DMS114 treated with DMSO at 0.1 percent for 48 hours (cell line): Measurements from ENCODE around the gene LRP11.
"Not testable (repeated sequence)": the region's sequence is repeated elsewhere in the genome, so short reads cannot be mapped to it uniquely, and the experiment has no call there.

ENCODE experiments used
- DNase-seq: peaks from one replicate; lab custom pipeline; 2025; ENCODE audit not compliant: unreplicated experiment; lab: John Stamatoyannopoulos, UW

LRP11 gene

GRCh38 chr6:149898966-149899365 is 34.8 kb upstream of the LRP11 start:
- DNase-seq: no peak

GRCh38 chr6:149897855-149898744 is 33.9 kb upstream of the LRP11 start, which contains the start of gene RAET1E:
RAET1E (minus strand) TSS chr6:149898113; CDS start chr6:149890901, 7,212 bp downstream.
- no peak for DNase-seq

GRCh38 chr6:149897015-149897697 is 33.0 kb upstream of the LRP11 start:
- no peak for DNase-seq

DNA sequence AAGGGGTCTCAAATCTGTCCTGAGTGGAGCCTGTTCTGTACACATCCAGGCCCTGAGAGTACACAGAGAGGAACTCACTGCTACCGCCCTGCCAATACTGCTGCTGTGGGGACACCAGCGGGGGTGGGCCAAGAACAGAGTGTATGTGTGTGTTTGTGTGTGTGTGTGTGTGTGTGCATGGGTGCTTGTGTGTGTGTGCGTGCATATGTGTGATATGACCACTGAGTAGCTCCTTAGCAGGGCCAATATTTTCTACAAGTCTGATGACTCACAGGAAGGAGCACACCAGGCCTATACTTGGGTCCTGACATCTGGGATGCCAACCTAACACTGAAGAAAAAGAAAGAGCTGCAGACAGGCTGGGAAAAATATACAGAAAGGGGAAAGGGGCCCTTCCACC is 32.3 kb upstream of the LRP11 start:
- no peak for DNase-seq

GRCh38 chr6:149895833-149896271 is 31.7 kb upstream of the LRP11 start:
- DNase-seq: no peak

DNA sequence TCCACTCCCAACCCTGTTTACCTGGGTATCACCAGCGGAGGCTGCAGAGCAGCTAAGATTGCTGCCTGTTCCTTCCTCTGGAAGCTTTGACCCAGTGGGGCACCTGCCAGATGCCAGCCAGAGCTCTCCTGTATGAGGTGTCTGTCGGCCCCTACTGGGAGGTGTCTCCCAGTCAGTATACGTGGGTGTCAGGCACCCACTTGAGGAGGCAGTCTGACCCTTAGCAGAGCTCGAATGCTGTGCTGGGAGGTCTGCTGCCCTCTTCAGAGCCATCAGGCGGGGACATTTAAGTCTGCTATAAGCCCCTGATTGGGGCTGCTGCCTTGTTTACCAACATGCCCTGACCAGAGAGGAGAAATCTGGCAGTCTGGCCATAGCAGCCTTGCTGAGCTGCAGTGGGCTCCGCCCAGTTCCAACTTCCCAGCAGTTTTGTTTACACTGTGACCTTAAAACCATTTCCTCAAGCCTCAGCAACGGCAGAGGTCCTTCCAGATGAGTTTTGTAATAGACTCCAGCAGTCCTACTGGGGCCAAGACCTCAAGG is 31.0 kb upstream of the LRP11 start:
- DNase-seq: no peak

DNA sequence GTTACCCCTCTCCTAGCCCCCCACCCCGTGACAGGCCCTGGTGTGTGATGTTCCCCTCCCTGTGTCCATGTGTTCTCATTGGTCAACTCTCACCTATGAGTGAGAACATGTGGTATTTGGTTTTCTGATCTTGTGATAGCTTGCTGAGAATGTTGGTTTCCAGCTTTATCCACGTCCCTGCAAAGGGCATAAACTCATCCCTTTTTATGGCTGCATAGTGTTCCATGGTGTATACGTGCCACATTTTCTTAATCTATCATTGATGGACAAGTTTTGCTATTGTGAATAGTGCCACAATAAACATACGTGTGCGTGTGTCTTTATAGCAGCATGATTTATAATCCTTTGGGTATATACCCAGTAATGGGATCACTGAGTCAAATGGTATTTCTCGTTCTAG is 27.7 kb upstream of the LRP11 start:
- not testable (repeated sequence) for DNase-seq

DNA sequence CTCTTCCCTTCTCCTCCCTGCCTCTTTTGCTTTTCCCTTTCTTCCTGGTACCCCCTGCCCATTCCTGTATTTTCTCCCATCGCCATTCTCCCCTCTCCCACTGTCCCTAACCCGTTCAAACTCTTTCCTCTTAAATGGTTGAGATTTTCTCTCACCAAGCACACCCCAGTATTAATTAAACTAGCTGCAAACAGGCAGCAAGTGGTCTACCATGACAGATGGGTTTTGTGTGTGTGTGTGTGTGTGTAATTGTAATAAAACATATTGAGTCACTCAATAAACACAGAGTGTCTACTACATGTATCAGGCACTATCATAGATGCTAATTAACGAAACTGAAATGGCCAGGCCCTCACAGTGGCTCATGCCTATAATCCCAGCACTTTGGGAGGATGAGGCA is 27.1 kb upstream of the LRP11 start:
- no peak for DNase-seq

- no peak for DNase-seq
These were observed 26.5 kb upstream of the LRP11 start for GRCh38 chr6:149890629-149891045.

GRCh38 chr6:149889326-149889725 is 25.2 kb upstream of the LRP11 start:
- no peak for DNase-seq

- DNase-seq: no peak
These were observed 24.5 kb upstream of the LRP11 start for GRCh38 chr6:149888659-149889058.

DNA sequence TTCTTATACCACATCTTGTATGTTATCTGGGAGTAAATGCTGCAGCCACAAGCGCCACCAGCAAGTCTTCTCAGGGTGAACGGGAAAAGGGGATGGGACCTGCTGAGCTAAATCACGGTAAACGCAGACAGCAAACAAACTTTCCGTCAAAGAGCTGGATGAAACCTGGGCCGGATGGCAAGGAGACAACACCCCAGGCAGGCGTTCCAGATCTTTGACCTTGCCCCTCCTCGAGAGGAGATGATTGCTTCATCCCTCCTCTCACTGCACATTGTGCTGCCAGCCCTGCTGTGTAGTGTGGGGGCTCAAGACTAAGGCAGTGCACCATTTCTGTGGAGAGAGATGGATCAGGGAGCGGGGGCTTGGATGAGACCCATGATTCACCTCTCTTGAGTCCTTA is 23.9 kb upstream of the LRP11 start:
- DNase-seq: no peak

DNA sequence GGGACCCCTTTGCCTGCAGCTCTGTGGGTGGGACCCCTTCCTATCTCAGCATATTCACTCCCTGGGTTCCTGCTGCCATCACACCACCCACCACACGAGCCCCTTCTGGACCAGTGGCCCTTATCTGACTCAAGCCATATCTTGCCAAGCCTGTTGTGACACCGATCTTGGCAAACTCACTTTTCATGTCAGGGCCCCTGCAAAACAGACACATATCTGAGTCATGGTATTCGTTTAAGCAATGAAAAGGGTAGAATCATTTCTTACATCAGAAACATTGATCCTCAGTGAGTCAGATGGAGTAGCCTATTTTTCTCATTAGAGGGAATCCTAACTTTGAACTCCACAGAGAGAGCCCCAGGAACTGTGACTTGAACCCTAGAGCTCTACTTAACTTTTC is 23.2 kb upstream of the LRP11 start:
- DNase-seq: no peak

DNA sequence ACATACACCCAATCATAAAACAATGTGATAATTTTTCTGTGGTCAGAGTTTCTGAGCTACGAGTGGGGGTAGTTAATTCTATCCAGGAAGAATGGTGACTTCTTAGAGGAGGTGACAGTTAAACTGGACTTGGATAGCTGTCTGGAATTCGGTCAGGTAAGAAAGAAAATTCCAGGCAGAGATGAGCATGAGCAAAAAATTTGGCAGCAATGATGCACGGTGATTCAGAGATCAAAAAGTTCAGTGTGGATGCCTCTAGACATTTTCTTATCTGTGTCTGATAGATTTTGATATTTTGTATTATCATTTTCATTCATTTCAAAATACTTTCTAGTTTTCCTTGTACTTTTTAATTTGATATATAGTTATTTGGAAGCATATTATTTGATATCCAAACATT is 21.7 kb upstream of the LRP11 start:
- DNase-seq: no peak

GRCh38 chr6:149884617-149885016 is 20.5 kb upstream of the LRP11 start:
- no peak for DNase-seq

DNA sequence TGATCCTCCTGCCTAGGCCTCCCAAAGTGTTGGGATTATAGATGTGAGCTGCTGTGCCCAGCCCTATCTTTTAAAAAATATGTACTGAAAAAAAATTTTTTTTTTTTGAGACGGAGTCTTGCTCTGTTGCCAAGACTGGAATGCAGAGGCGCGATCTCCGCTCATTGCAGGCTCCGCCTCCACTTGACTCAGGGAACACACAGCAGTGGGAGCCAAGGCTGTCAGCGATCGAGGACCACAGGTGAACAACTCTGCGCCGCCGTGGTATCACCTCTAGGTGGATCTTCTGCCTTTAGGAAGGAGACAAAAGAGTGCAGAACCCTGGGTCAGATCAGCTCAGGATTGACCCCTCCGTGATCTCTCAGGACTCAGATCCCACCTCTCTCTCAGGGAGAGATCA is 20.1 kb upstream of the LRP11 start:
- DNase-seq: no peak

DNA sequence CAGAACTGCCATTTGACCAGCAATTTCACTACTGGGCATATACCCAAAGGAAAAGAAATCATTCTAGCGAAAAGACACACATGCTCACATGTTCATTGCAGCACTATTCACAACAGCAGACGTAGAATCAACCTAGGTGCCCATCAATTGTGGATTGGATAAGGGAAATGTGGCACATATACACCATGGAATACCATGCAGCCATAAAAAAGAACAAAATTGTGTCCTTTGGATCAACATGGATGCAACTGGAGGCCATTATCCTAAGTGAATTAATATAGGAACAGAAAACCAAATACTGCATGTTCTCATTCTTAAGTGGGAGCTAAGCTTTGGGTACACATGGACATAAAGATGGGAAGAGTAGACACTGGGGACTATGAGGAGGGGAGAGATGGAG is 17.7 kb upstream of the LRP11 start:
- no peak for DNase-seq

DNA sequence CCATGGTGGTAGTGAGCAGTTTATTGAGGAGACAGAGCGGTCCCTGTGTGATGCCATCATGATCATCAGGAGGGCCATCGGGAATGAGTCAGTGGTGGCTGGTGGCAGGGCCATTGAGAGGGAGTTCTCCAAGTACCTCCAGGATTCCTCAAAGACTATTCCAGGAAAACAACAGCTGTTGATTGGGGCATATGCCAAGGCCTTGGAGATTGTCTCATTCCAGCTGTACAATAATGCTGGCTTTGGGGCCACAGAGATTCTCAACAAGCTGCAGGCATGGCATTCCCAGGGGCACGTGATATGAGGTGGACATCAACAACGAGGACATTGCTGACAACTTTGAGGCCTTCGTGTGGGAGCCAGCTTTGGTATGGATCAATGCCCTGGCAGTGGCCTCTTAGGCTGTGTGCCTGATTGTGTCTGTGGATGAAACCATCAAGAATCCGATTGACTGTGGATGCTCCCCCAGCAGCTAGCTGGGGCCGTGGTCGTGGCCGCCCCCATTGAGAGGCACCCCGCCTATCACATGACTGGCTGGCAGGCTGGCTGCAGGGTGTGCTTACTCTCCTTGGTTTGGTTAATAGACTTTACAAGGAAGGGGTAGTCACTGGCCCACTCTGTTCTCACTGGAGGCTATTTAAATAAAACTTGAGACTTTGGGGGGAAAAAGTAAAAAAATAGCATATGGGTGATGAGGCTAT is 17.1 kb upstream of the LRP11 start:
- DNase-seq: no peak

- no peak for DNase-seq
These were observed 13.5 kb upstream of the LRP11 start for GRCh38 chr6:149877659-149878058.

DNA sequence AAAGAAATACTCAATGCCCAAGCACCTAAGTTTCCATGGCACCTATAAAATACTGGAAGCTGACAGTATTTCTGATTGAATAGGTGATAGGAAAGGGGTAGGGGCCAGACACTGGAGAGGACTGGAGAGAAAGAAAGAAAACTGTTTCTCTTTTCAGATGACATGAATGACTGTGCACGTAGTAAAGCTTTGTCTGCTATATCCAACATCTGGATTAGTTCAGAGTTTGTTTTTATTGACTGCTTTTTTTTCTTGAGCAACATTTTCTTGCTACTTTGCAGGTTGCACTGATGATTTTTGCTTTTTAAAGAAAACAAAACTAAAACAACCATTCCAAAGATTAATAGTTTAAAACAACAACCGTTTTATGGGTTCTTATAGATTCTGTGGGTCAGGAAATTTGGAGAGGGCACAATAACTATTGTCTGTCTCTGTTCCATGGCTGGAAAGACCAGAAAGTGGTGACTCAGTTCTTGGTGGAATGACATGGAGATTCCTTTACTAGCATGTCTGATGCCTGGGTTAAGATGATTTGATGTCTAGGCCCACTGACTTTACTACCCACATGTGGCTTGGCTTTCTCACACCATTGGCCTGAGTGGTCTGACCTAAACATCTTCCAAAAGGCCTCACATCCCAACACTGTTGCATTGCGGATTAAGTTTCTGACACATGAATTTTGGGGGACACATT is 12.2 kb upstream of the LRP11 start:
- no peak for DNase-seq

GRCh38 chr6:149872233-149872632 is 8.1 kb upstream of the LRP11 start:
- no peak for DNase-seq
